Activated naive CD8-positive, alpha-beta T cell (primary cell): ENCODE results near the gene RWDD1.

Experiments
- H3K27ac Mint-ChIP-seq: one replicate; pipeline ENCODE4 v1.8.0; 2021; ENCODE audit warnings: mixed read lengths
- H3K27me3 Mint-ChIP-seq: one replicate; pipeline ENCODE4 v1.8.0; 2021; ENCODE audit warnings: mixed read lengths
- H3K36me3 Mint-ChIP-seq: one replicate; pipeline ENCODE4 v1.8.0; 2021; ENCODE audit warnings: mixed read lengths
- H3K4me1 Mint-ChIP-seq: one replicate; pipeline ENCODE4 v1.8.0; 2021; ENCODE audit warnings: low read depth, mixed read lengths
- H3K4me3 Mint-ChIP-seq: one replicate; pipeline ENCODE4 v1.8.0; 2021; ENCODE audit warnings: mild to moderate bottlenecking, mixed read lengths
- H3K9me3 Mint-ChIP-seq: one replicate; pipeline ENCODE4 v1.8.0; 2021; ENCODE audit warnings: low read depth, mixed read lengths

Gene RWDD1

GRCh38 chr6:116570856-116571682 is at the start of gene RWDD1:
RWDD1 (plus strand) TSS chr6:116571504; CDS start chr6:116571583, 79 bp downstream.
- Mint-ChIP-seq H3K27ac (peak within 1 kb of the TSS; percentile 99), H3K4me3 (peak within 1 kb of the TSS; percentile 100), H3K4me1 (peaks cover 51% of the 10 kb centered on the region), H3K27me3 (no peaks in the 10 kb centered on the region), H3K36me3 (peaks cover 3% of the 10 kb centered on the region), H3K9me3 (no peaks in the 10 kb centered on the region)

GRCh38 chr6:116522896-116523295 is 48.4 kb upstream of the RWDD1 start:
- no peaks in the 10 kb centered on the region for H3K9me3 Mint-ChIP-seq
- H3K27ac Mint-ChIP-seq, result no peak overlapping the region
- H3K27me3 Mint-ChIP-seq, result peaks cover 7% of the 10 kb centered on the region
- H3K36me3 Mint-ChIP-seq, result no peaks in the 10 kb centered on the region
- H3K4me1 Mint-ChIP-seq, result no peaks in the 10 kb centered on the region
- H3K4me3 Mint-ChIP-seq, result no peak overlapping the region

DNA sequence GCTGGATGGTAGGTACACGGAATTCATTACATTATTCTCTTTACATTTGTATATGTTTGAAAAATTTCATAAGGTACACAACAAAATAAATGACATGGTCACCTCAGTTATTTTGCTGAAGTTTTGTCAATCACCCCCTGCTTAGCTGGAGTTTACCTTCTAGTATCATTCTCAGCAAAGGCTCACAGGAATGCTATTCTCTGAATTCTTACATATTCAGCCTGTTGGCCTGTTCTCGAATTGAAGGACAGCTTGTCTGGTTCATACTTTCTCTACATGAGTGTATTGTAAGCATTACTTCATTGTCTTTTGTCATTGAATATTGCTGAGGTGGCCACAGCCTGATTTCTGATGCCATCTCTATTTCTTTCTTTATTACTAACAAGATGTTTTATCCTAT is 47.1 kb upstream of the RWDD1 start:
- no peaks in the 10 kb centered on the region for H3K36me3 Mint-ChIP-seq
- H3K27ac Mint-ChIP-seq, result no peak overlapping the region
- H3K4me3 Mint-ChIP-seq, result no peak overlapping the region
- peaks cover 4% of the 10 kb centered on the region for H3K27me3 Mint-ChIP-seq
- H3K4me1 Mint-ChIP-seq, result no peaks in the 10 kb centered on the region
- H3K9me3 Mint-ChIP-seq, result no peaks in the 10 kb centered on the region

DNA sequence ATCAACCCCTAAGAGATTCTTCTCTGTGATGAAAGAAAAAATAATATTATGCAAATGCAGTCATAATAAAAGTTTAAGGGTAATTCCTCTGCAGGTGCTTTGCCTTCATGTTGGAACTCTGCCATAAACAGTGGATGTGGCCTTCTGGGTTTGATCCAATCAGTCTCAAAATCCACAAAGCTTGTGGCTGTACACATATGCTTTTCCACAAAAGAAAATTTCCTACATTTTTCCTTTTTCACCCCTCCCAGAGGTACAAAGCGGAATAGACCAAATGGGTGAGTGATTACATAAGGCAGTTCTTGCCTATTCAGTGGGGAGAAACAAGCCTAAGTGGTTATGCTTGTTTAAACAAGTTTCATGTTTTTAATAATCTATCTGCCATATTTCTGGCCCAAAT is 43.2 kb upstream of the RWDD1 start:
- Mint-ChIP-seq H3K4me3 (no peak overlapping the region), H3K36me3 (no peaks in the 10 kb centered on the region), H3K27me3 (peaks cover 15% of the 10 kb centered on the region), H3K27ac (no peak overlapping the region), H3K9me3 (no peaks in the 10 kb centered on the region), H3K4me1 (no peaks in the 10 kb centered on the region)

DNA sequence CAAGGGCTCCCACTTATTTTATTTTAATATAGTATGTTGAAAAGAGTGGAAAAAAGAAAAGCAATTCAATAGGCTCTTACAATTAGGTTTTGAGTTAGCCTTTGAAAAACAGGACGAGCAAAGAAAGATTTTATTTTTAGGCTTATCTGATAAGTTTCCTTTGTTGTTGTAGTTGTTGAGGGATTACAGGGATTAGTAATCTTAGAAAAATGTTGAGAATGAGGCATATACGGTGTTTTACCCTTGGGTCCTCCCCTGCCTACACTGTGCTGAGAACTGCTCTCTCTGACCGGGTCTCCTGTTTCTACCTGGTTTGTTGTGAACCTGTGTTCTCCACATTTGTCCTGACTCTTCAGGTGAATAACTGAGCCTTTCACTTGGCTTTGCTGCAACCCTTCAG is 42.5 kb upstream of the RWDD1 start:
- H3K27me3 Mint-ChIP-seq, result peaks cover 15% of the 10 kb centered on the region
- no peak overlapping the region for H3K4me3 Mint-ChIP-seq

GRCh38 chr6:116529466-116530290 is 41.6 kb upstream of the RWDD1 start:
- no peaks in the 10 kb centered on the region for H3K4me1 Mint-ChIP-seq
- no peaks in the 10 kb centered on the region for H3K36me3 Mint-ChIP-seq
- peaks cover 15% of the 10 kb centered on the region for H3K27me3 Mint-ChIP-seq
- no peaks in the 10 kb centered on the region for H3K9me3 Mint-ChIP-seq
- H3K4me3 Mint-ChIP-seq, result no peak overlapping the region
- no peak overlapping the region for H3K27ac Mint-ChIP-seq

More for the DNA sequence above, 42.5 kb upstream of the RWDD1 start:
- Mint-ChIP-seq H3K27ac (no peak overlapping the region), H3K4me1 (no peaks in the 10 kb centered on the region), H3K9me3 (no peaks in the 10 kb centered on the region), H3K36me3 (no peaks in the 10 kb centered on the region)

- Mint-ChIP-seq H3K4me3 (no peak overlapping the region), H3K36me3 (no peaks in the 10 kb centered on the region), H3K9me3 (no peaks in the 10 kb centered on the region), H3K27me3 (peaks cover 15% of the 10 kb centered on the region), H3K27ac (no peak overlapping the region), H3K4me1 (no peaks in the 10 kb centered on the region)
Observed at GRCh38 chr6:116530436-116530835, 40.9 kb upstream of the RWDD1 start.

- Mint-ChIP-seq H3K9me3 (no peaks in the 10 kb centered on the region), H3K36me3 (no peaks in the 10 kb centered on the region), H3K27ac (no peak overlapping the region), H3K4me3 (no peak overlapping the region), H3K4me1 (no peaks in the 10 kb centered on the region), H3K27me3 (peaks cover 13% of the 10 kb centered on the region)
Observed at GRCh38 chr6:116531675-116532570, 39.4 kb upstream of the RWDD1 start.

- H3K36me3 Mint-ChIP-seq, result no peaks in the 10 kb centered on the region
- no peaks in the 10 kb centered on the region for H3K4me1 Mint-ChIP-seq
- no peak overlapping the region for H3K4me3 Mint-ChIP-seq
- no peaks in the 10 kb centered on the region for H3K9me3 Mint-ChIP-seq
- peaks cover 11% of the 10 kb centered on the region for H3K27me3 Mint-ChIP-seq
- no peak overlapping the region for H3K27ac Mint-ChIP-seq
Observed at GRCh38 chr6:116533233-116533957, 37.9 kb upstream of the RWDD1 start.

GRCh38 chr6:116535109-116535508 is 36.2 kb upstream of the RWDD1 start:
- Mint-ChIP-seq H3K4me3 (no peak overlapping the region), H3K27me3 (peaks cover 12% of the 10 kb centered on the region), H3K4me1 (no peaks in the 10 kb centered on the region), H3K36me3 (no peaks in the 10 kb centered on the region), H3K9me3 (no peaks in the 10 kb centered on the region), H3K27ac (no peak overlapping the region)

GRCh38 chr6:116536216-116536621 is 35.1 kb upstream of the RWDD1 start:
- Mint-ChIP-seq H3K27me3 (peaks cover 13% of the 10 kb centered on the region), H3K36me3 (no peaks in the 10 kb centered on the region), H3K4me1 (no peaks in the 10 kb centered on the region), H3K27ac (no peak overlapping the region), H3K4me3 (no peak overlapping the region), H3K9me3 (no peaks in the 10 kb centered on the region)

DNA sequence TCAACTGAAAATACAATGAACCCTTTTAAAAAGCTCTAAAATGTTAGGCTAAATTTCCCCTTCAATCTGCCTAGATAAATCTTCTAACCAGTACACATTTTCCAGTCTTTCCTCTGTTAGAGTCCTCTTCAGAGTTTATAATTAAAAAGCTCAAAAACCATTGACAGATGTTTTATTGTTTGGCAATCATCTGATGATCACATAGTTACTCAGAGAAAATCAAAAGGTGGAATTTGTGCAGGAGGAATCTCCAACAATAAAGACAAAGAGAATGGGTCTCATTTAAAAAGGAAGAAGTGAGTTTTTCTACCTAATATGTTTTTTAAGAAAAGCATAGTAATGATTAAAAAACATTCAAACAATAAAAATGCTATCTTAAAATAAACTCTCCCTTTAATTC is 28.9 kb upstream of the RWDD1 start:
- H3K27ac Mint-ChIP-seq, result no peak overlapping the region
- no peaks in the 10 kb centered on the region for H3K36me3 Mint-ChIP-seq
- H3K9me3 Mint-ChIP-seq, result no peaks in the 10 kb centered on the region
- no peak overlapping the region for H3K4me3 Mint-ChIP-seq
- no peaks in the 10 kb centered on the region for H3K4me1 Mint-ChIP-seq
- peaks cover 17% of the 10 kb centered on the region for H3K27me3 Mint-ChIP-seq

DNA sequence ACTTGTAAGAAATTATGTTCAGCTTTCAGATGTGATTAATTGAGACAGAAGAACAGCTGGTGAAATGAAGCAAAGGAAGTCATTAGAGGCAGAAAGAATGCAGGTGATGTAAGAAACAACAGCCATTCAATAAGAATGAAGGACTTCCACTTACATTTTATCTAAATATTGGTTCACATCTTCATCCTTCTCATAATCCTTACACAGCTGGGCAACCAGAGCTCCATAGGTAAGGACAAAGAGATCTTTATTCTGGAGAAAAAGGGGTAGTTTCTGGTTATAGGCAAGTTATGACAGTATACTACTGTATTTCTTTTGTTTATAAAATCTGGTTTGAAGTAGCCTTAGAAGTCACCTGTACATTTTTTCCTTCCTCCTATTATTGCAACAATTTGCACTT is 28.2 kb upstream of the RWDD1 start:
- Mint-ChIP-seq H3K27me3 (peaks cover 17% of the 10 kb centered on the region), H3K36me3 (no peaks in the 10 kb centered on the region), H3K9me3 (no peaks in the 10 kb centered on the region), H3K27ac (no peak overlapping the region), H3K4me1 (no peaks in the 10 kb centered on the region), H3K4me3 (no peak overlapping the region)

DNA sequence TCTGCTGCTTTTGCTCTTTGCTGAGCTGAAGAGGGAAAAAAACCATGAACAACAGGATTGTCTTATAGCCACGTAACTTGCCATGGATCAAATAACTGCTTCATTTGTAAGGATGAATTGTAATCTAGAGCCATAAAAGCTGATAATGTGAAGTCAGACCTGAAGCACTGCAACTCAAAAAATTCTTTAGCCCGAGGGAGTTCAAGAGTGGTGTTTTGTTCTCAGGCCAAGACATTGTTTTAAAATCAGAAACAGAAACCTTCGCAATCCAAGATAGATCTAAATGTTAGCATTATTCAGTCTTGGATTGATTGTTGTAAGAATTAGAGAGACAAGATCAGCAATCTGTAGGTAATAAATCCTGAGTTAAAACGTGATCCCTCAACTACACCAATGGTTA is 25.7 kb upstream of the RWDD1 start, which contains the start of gene TRAPPC3L:
Gene TRAPPC3L (minus strand): TSS at position 34 of the 400 bp plus-strand sequence. CDS start 170 bp downstream, outside the sequence.
- no peak within 1 kb of the TSS for H3K27ac Mint-ChIP-seq
- no peaks in the 10 kb centered on the region for H3K4me1 Mint-ChIP-seq
- no peak within 1 kb of the TSS for H3K4me3 Mint-ChIP-seq
- H3K36me3 Mint-ChIP-seq, result no peaks in the 10 kb centered on the region
- no peaks in the 10 kb centered on the region for H3K9me3 Mint-ChIP-seq
- H3K27me3 Mint-ChIP-seq, result peaks cover 10% of the 10 kb centered on the region
